Liver (tissue), 9 donors: ENCODE results near the gene CLEC4A. TPM values are rescaled to one million over a fixed set of nuclear protein-coding genes. Genes with fewer than 3 reads are reported as not detected.
A peak's percentile ranks its signal among the peaks of the same experiment; 100 is the strongest.

Source experiments
- DNase-seq: peaks from one replicate; pipeline ENCODE4 v3.0.0-alpha.2; 2017; ENCODE audit warnings: low spot score
- H3K27ac ChIP-seq, 2 donors: one replicate each; pipeline ENCODE4 v1.7.0; 2013; ENCODE audit warnings: inconsistent platforms in 2 of 2, low read length in 2 of 2, control low read depth in 1 of 2, low read depth in 1 of 2, mild to moderate bottlenecking in 1 of 2
- H3K27me3 ChIP-seq, 4 donors: one replicate each; pipeline versions ENCODE4 v1.6.1 to v1.7.0; 2013; ENCODE audit warnings: low read length in 3 of 4, inconsistent platforms in 1 of 4, mild to moderate bottlenecking in 1 of 4, moderate library complexity in 1 of 4; ENCODE audit not compliant: control insufficient read depth in 4 of 4, insufficient read depth in 4 of 4
- H3K36me3 ChIP-seq, 4 donors: one replicate each; pipeline versions ENCODE4 v1.6.1 to v1.7.0; 2013; ENCODE audit warnings: low read length in 3 of 4, mild to moderate bottlenecking in 3 of 4, low read depth in 1 of 4, moderate library complexity in 1 of 4; ENCODE audit not compliant: control insufficient read depth in 4 of 4, insufficient read depth in 3 of 4
- H3K4me1 ChIP-seq, 4 donors: one replicate each; pipeline versions ENCODE4 v1.6.1 to v1.7.0; 2013; ENCODE audit warnings: low read length in 3 of 4, mild to moderate bottlenecking in 3 of 4, moderate library complexity in 1 of 4; ENCODE audit not compliant: control insufficient read depth in 4 of 4, insufficient read depth in 4 of 4
- H3K4me3 ChIP-seq, 3 donors: one replicate each; pipeline versions ENCODE4 v1.6.1 to v1.7.0; 2013; ENCODE audit warnings: low read length in 3 of 3, control low read depth in 1 of 3, low read depth in 1 of 3, mild to moderate bottlenecking in 1 of 3
- H3K9ac ChIP-seq, 2 donors: one replicate each; pipeline ENCODE4 v1.7.0; 2013; ENCODE audit warnings: low read length in 2 of 2, mild to moderate bottlenecking in 2 of 2, moderate library complexity in 2 of 2, control low read depth in 1 of 2, low read depth in 1 of 2
- H3K9me3 ChIP-seq, 4 donors: one replicate each; pipeline versions ENCODE4 v1.6.1 to v1.7.0; 2013; ENCODE audit warnings: low read length in 3 of 4; ENCODE audit not compliant: control insufficient read depth in 4 of 4
- ATF3 ChIP-seq: IDR thresholded peaks from 2 replicates; pipeline ENCODE4 v1.6.1; 2016; ENCODE audit warnings: antibody characterized with exemption
- CTCF ChIP-seq: fragments of 150-350 bp; IDR thresholded peaks from 2 replicates; pipeline ENCODE4 v1.5.1; 2017; ENCODE audit warnings: improper control_type of control experiment, low read depth, low read length; ENCODE audit not compliant: missing input control
- EGR1 ChIP-seq, 2 donors: IDR thresholded peaks; 2 replicates each; pipeline ENCODE4 v1.6.1; 2016 to 2018; ENCODE audit warnings: antibody characterized with exemption in 2 of 2, low read depth in 2 of 2
- FOXA1 ChIP-seq: IDR thresholded peaks from 2 replicates; pipeline ENCODE4 v1.6.1; 2016; ENCODE audit warnings: antibody characterized with exemption
- FOXA2 ChIP-seq: IDR thresholded peaks from 2 replicates; pipeline ENCODE4 v1.6.1; 2016; ENCODE audit warnings: antibody characterized with exemption
- GABPA ChIP-seq, 2 donors: IDR thresholded peaks in 1 of 2; conservative IDR thresholded peaks in 1 of 2; 2 replicates each; pipeline ENCODE4 v1.6.1; 2016; ENCODE audit warnings: antibody characterized with exemption in 2 of 2, mild to moderate bottlenecking in 1 of 2, moderate library complexity in 1 of 2
- HNF4A ChIP-seq, 2 donors: conservative IDR thresholded peaks; 2 replicates each; pipeline ENCODE4 v1.6.1; 2016; ENCODE audit warnings: antibody characterized with exemption in 2 of 2, mild to moderate bottlenecking in 2 of 2
- HNF4G ChIP-seq: IDR thresholded peaks from 2 replicates; pipeline ENCODE4 v1.6.1; 2016; ENCODE audit warnings: antibody characterized with exemption
- JUND ChIP-seq, 2 donors: IDR thresholded peaks; 2 replicates each; pipeline ENCODE4 v1.6.1; 2016; ENCODE audit warnings: antibody characterized with exemption in 2 of 2
- MAX ChIP-seq: IDR thresholded peaks from 2 replicates; pipeline ENCODE4 v1.6.1; 2016; ENCODE audit warnings: antibody characterized with exemption
- NR2F2 ChIP-seq: IDR thresholded peaks from 2 replicates; pipeline ENCODE4 v1.6.1; 2016; ENCODE audit warnings: antibody characterized with exemption
- RAD21 ChIP-seq, 2 donors: IDR thresholded peaks; 2 replicates each; pipeline ENCODE4 v1.6.1; 2016; ENCODE audit warnings: antibody characterized with exemption in 2 of 2, mild to moderate bottlenecking in 2 of 2
- REST ChIP-seq: IDR thresholded peaks from 2 replicates; pipeline ENCODE4 v1.6.1; 2016; ENCODE audit warnings: antibody characterized with exemption, mild to moderate bottlenecking
- RXRA ChIP-seq, 2 donors: IDR thresholded peaks; 2 replicates each; pipeline ENCODE4 v1.6.1; 2017 to 2018; ENCODE audit warnings: antibody characterized with exemption in 2 of 2, mild to moderate bottlenecking in 1 of 2
- SP1 ChIP-seq: IDR thresholded peaks from 2 replicates; pipeline ENCODE4 v1.6.1; 2018; ENCODE audit warnings: antibody characterized with exemption, mild to moderate bottlenecking
- TAF1 ChIP-seq: conservative IDR thresholded peaks from 2 replicates; pipeline ENCODE4 v1.6.1; 2016; ENCODE audit warnings: antibody characterized with exemption, mild to moderate bottlenecking
- YY1 ChIP-seq: IDR thresholded peaks from 2 replicates; pipeline ENCODE4 v1.6.1; 2016; ENCODE audit warnings: antibody characterized with exemption, mild to moderate bottlenecking
- ZBTB33 ChIP-seq: IDR thresholded peaks from 2 replicates; pipeline ENCODE4 v1.6.1; 2016; ENCODE audit warnings: antibody characterized with exemption
- WGBS: extraction: QIAGEN DNeasy Blood & Tissue Kit; methylation state at CpG from one replicate; pipeline ENCODE4 v1.1.7; 2013; 5-methylcytosine and 5-hydroxymethylcytosine counted together
- polyA plus RNA-seq, 2 donors: library from polyadenylated mRNA; stranded (reverse) in 1 of 2; unstranded in 1 of 2; fragments of 200-250 nt in 1 of 2; fragments of >200 nt in 1 of 2; fragmentation: Nextera tagmentation in 1 of 2; extraction: Ambion mirVana in 1 of 2; gene quantifications; one replicate each; pipeline versions ENCODE4 v1.2.1 to v1.2.3, GENCODE V29; 2013 to 2015
- total RNA-seq, 2 donors: library from RNA; depleted of rRNA; stranded (reverse); fragments of >200 nt; gene quantifications; one replicate each; pipeline ENCODE4 v1.2.3, GENCODE V29; 2014
- donor health status: healthy.
- donor health status: healthy.
- donor health status: healthy.
- donor health status: healthy.
- donor health status: healthy.

The CLEC4A gene
- total and polyA plus RNA-seq, 4 donors = 0.67 to 2.5 (median 1.6) TPM

- H3K4me3 ChIP-seq = no peak overlapping the region
- 48% methylated on average over 4 of the region's 4 CpGs for WGBS
- H3K4me1 ChIP-seq = peaks cover 0 to 9% (median 2%) of the 10 kb centered on the region in 4 donors
- no peaks in the 10 kb centered on the region for H3K36me3 ChIP-seq
- H3K9ac ChIP-seq = no peak overlapping the region
- TF ChIP-seq JUND (IDR thresholded peaks at IDR 0.05) = peak; percentile 17 to 50
- TF ChIP-seq RAD21 (IDR thresholded peaks at IDR 0.05) = peak in 1 of 2 donors; percentile 35
- TF ChIP-seq GABPA (IDR thresholded peaks at IDR 0.05 in 1 of 2, conservative IDR thresholded peaks at IDR 0.05 in 1 of 2) = no peak
- no peak for TF ChIP-seq YY1
- TF ChIP-seq MAX = no peak
- peak; percentile 41 to 54 for TF ChIP-seq HNF4A (conservative IDR thresholded peaks at IDR 0.05)
- peak; percentile 53 to 63 for TF ChIP-seq RXRA (IDR thresholded peaks at IDR 0.05)
- TF ChIP-seq HNF4G = no peak
- TF ChIP-seq SP1 = peak; percentile 8
- no peaks in the 10 kb centered on the region for H3K9me3 ChIP-seq
- no peak overlapping the region for H3K27ac ChIP-seq
- DNase-seq = no peak
- H3K27me3 ChIP-seq = no peaks in the 10 kb centered on the region
Observed at GRCh38 chr12:8076366-8076765, 47.1 kb upstream of the CLEC4A start.

GRCh38 chr12:8077207-8077606 is 46.2 kb upstream of the CLEC4A start:
- no peak overlapping the region for H3K27ac ChIP-seq
- no peak for TF ChIP-seq GABPA (IDR thresholded peaks at IDR 0.05 in 1 of 2, conservative IDR thresholded peaks at IDR 0.05 in 1 of 2)

GRCh38 chr12:8078398-8078797 is 45.0 kb upstream of the CLEC4A start:
- DNase-seq = no peak
- Histone ChIP-seq H3K9me3 (no peaks in the 10 kb centered on the region), H3K4me3 (no peak overlapping the region), H3K27ac (no peak overlapping the region), H3K36me3 (no peaks in the 10 kb centered on the region), H3K9ac (no peak overlapping the region), H3K27me3 (no peaks in the 10 kb centered on the region), H3K4me1 (peaks cover 4 to 16% (median 7%) of the 10 kb centered on the region in 4 donors)
- WGBS = 37% methylated on average over 4 of the region's 4 CpGs
- TF ChIP-seq YY1 (no peak), TAF1 (no peak), HNF4A (conservative IDR thresholded peaks at IDR 0.05) (no peak), FOXA2 (no peak), GABPA (IDR thresholded peaks at IDR 0.05 in 1 of 2, conservative IDR thresholded peaks at IDR 0.05 in 1 of 2) (no peak), MAX (no peak), CTCF (peak; percentile 39), ATF3 (no peak), SP1 (no peak), FOXA1 (no peak), RAD21 (IDR thresholded peaks at IDR 0.05) (peak; percentile 77 to 79), JUND (IDR thresholded peaks at IDR 0.05) (no peak), NR2F2 (no peak), RXRA (IDR thresholded peaks at IDR 0.05) (no peak), EGR1 (IDR thresholded peaks at IDR 0.05; ENCODE audit: low read depth in 2 of 2) (no peak), ZBTB33 (no peak), HNF4G (no peak), REST (no peak)

More at GRCh38 chr12:8077207-8077606, 46.2 kb upstream of the CLEC4A start:
- WGBS = 83% methylated on average over 4 of the region's 4 CpGs
- H3K27me3 ChIP-seq = no peaks in the 10 kb centered on the region
- no peak overlapping the region for H3K9ac ChIP-seq
- no peaks in the 10 kb centered on the region for H3K9me3 ChIP-seq
- H3K4me3 ChIP-seq = no peak overlapping the region
- DNase-seq = no peak
- H3K36me3 ChIP-seq = no peaks in the 10 kb centered on the region
- H3K4me1 ChIP-seq = peaks cover 0 to 9% (median 2%) of the 10 kb centered on the region in 4 donors
